HCT116 (cell line): ENCODE data around the gene VEGFA. TPM values are rescaled to one million over a fixed set of nuclear protein-coding genes. Genes with fewer than 3 reads are reported as not detected.

Experiments used
- ATAC-seq: fragments of 200-7000 bp; cut with Tn5 transposase; 2 replicates; pipeline ENCODE4 v1.9.1; 2020; ENCODE audit warnings: mild to moderate bottlenecking, moderate library complexity
- BruUV-seq: library from RNA; stranded (reverse); fragments of 400-500 nt; replicated peaks from 2 replicates; lab custom pipeline; 2021; lab: Mats Ljungman, UMichigan
- CTCF ChIA-PET: fragments of 300-600 bp; sonication (Branson Sonifier 250); formaldehyde crosslinking; loops from one replicate; lab custom pipeline; 2021; ENCODE audit warnings: antibody characterized with exemption; lab: Charles Lee
- POLR2A ChIA-PET: fragments of 300-600, 350-600 bp; sonication (Branson Sonifier 250); formaldehyde crosslinking; loops from one replicate; lab custom pipeline; 2021; ENCODE audit warnings: antibody characterized with exemption; lab: Charles Lee
- RAD21 ChIA-PET, 2 experiments: fragments of 300-600 bp; sonication (Branson Sonifier 250); formaldehyde crosslinking; loops; one replicate each; lab custom pipeline; 2023; ENCODE audit warnings: low total read pairs in 2 of 2; ENCODE audit not compliant: uncharacterized antibody in 2 of 2, unreplicated experiment in 2 of 2, low non-redundant PET in 1 of 2; lab: Charles Lee
- DNase-seq: peaks from one replicate; pipeline ENCODE4 v3.0.0-alpha.2; 2010; ENCODE audit warnings: low read depth, low spot score
- H2AFZ ChIP-seq: fragments of 200-600 bp; shearing (Covaris generic), sonication (generic); 2 replicates; pipeline ENCODE4 v1.6.1; 2017; ENCODE audit warnings: low read depth, mixed run types, mixed read lengths, antibody characterized with exemption, low read length; ENCODE audit not compliant: poor library complexity, severe bottlenecking
- H3K27ac ChIP-seq: 2 replicates; pipeline ENCODE4 v1.5.1; 2012; ENCODE audit warnings: low read depth, low read length
- H3K27me3 ChIP-seq: fragments of 200-600 bp; sonication (generic); 2 replicates; pipeline ENCODE4 v1.6.1; 2016; ENCODE audit warnings: mixed run types, low read length, mixed read lengths; ENCODE audit not compliant: insufficient read depth
- H3K36me3 ChIP-seq, 2 experiments: fragments of 200-500 bp in 1 of 2; fragments of 200-600 bp in 1 of 2; sonication (Bioruptor generic) in 1 of 2; sonication (generic) in 1 of 2; 2 replicates each; pipeline versions ENCODE4 v1.5.1 to v1.6.1; 2014 to 2016; ENCODE audit warnings: low read length in 2 of 2, inconsistent platforms in 1 of 2, mixed read lengths in 1 of 2, mixed run types in 1 of 2; ENCODE audit not compliant: insufficient read depth in 2 of 2, control insufficient read depth in 1 of 2
- H3K4me1 ChIP-seq, 2 experiments: fragments of 200-600 bp in 1 of 2; sonication (generic) in 1 of 2; 2 replicates each; pipeline versions ENCODE4 v1.5.1 to v1.6.1; 2012 to 2017; ENCODE audit warnings: low read length in 2 of 2, inconsistent platforms in 1 of 2, mild to moderate bottlenecking in 1 of 2, mixed read lengths in 1 of 2, mixed run types in 1 of 2, moderate library complexity in 1 of 2; ENCODE audit not compliant: insufficient read depth in 2 of 2, control insufficient read depth in 1 of 2
- H3K4me2 ChIP-seq: fragments of 200-600 bp; sonication (generic); 2 replicates; pipeline ENCODE4 v1.6.1; 2017; ENCODE audit warnings: mixed run types, low read length, mixed read lengths
- H3K4me3 ChIP-seq, 2 experiments: fragments of 200-600 bp in 1 of 2; sonication (generic) in 1 of 2; replicated peaks in 1 of 2; 2 replicates each; pipeline ENCODE4 v1.5.1; 2011 to 2016; ENCODE audit warnings: low read length in 2 of 2, control low read depth in 1 of 2, low read depth in 1 of 2, mild to moderate bottlenecking in 1 of 2, mixed read lengths in 1 of 2, mixed run types in 1 of 2
- H3K79me2 ChIP-seq: fragments of 200-600 bp; sonication (generic); 2 replicates; pipeline ENCODE4 v1.6.1; 2017; ENCODE audit warnings: mild to moderate bottlenecking, mixed run types, low read length, moderate library complexity, mixed read lengths; ENCODE audit not compliant: insufficient read depth
- H3K9ac ChIP-seq: fragments of 200-600 bp; sonication (generic); 2 replicates; pipeline ENCODE4 v1.6.1; 2016; ENCODE audit warnings: low read length, mixed read lengths
- H3K9me2 ChIP-seq: fragments of 200-600 bp; sonication (generic), shearing (Covaris generic); 2 replicates; pipeline ENCODE4 v1.6.1; 2017; ENCODE audit warnings: mixed run types, mild to moderate bottlenecking, moderate library complexity; ENCODE audit not compliant: insufficient read depth
- H3K9me3 ChIP-seq, 2 experiments: fragments of 200-500 bp in 1 of 2; fragments of 200-600 bp in 1 of 2; sonication (Bioruptor generic) in 1 of 2; sonication (generic) in 1 of 2; 2 replicates each; pipeline ENCODE4 v1.6.1; 2014 to 2017; ENCODE audit warnings: low read length in 2 of 2, mixed read lengths in 2 of 2, inconsistent platforms in 1 of 2, low read depth in 1 of 2, mild to moderate bottlenecking in 1 of 2, mixed run types in 1 of 2, moderate library complexity in 1 of 2; ENCODE audit not compliant: control insufficient read depth in 1 of 2, insufficient read depth in 1 of 2
- H4K20me1 ChIP-seq: fragments of 200-600 bp; sonication (generic), shearing (Covaris generic); 2 replicates; pipeline ENCODE4 v1.6.1; 2017; ENCODE audit warnings: mixed run types, mild to moderate bottlenecking, moderate library complexity; ENCODE audit not compliant: insufficient read depth
- CBX3 ChIP-seq: IDR thresholded peaks from 2 replicates; pipeline ENCODE4 v1.6.1; 2012; ENCODE audit warnings: low read depth
- EGR1 ChIP-seq: IDR thresholded peaks from 2 replicates; pipeline ENCODE4 v1.6.1; 2012; ENCODE audit warnings: low read depth
- EZH2 ChIP-seq: fragments of 200-600 bp; sonication (generic); IDR thresholded peaks from 2 replicates; pipeline ENCODE4 v1.6.1; 2017; ENCODE audit warnings: antibody characterized with exemption, mixed run types
- EZH2phosphoT487 ChIP-seq: fragments of 200-600 bp; IDR thresholded peaks from 2 replicates; pipeline ENCODE4 v1.6.1; 2018; ENCODE audit warnings: antibody characterized with exemption, borderline replicate concordance
- JUND ChIP-seq: IDR thresholded peaks from 2 replicates; pipeline ENCODE4 v1.6.1; 2012
- POLR2A ChIP-seq: IDR thresholded peaks from 2 replicates; pipeline ENCODE4 v1.7.0; 2011; ENCODE audit warnings: borderline replicate concordance; ENCODE audit not compliant: insufficient read depth, insufficient read length; ENCODE audit errors: extremely low read depth
- RAD21 ChIP-seq: IDR thresholded peaks from 2 replicates; pipeline ENCODE4 v1.6.1; 2012; ENCODE audit warnings: low read depth, mild to moderate bottlenecking
- SP1 ChIP-seq: IDR thresholded peaks from 2 replicates; pipeline ENCODE4 v1.6.1; 2012; ENCODE audit warnings: low read depth
- SRF ChIP-seq: IDR thresholded peaks from 2 replicates; pipeline ENCODE4 v1.6.1; 2012; ENCODE audit warnings: low read depth
- TCF7L2 ChIP-seq: IDR thresholded peaks from 2 replicates; pipeline ENCODE4 v1.7.0; 2011; ENCODE audit warnings: borderline replicate concordance, inconsistent platforms; ENCODE audit not compliant: insufficient read depth, insufficient read length; ENCODE audit errors: extremely low read depth
- YY1 ChIP-seq: IDR thresholded peaks from 2 replicates; pipeline ENCODE4 v1.6.1; 2011; ENCODE audit warnings: low read length, low read depth, moderate library complexity, mild to moderate bottlenecking; ENCODE audit not compliant: insufficient replicate concordance; ENCODE audit errors: extremely low read depth
- ZFX ChIP-seq: fragments of 450-650 bp; IDR thresholded peaks from 2 replicates; pipeline ENCODE4 v1.6.1; 2017
- ZNF274 ChIP-seq: fragments of 200-500 bp; sonication (Bioruptor generic); IDR thresholded peaks from 2 replicates; pipeline ENCODE4 v1.6.1; 2014; ENCODE audit warnings: mild to moderate bottlenecking, low read depth, low read length, inconsistent platforms
- intact Hi-C: fragments of 100-400 bp; cut with micrococcal nuclease; formaldehyde crosslinking; loops from 2 replicates; pipeline ENCODE4 v1.10.0; 2022
- total RNA-seq: library from RNA; stranded (reverse); gene quantifications from one replicate; pipeline ENCODE4 v1.2.1, GENCODE V29; 2021; ENCODE audit not compliant: unreplicated experiment
- TF ChIP-seq, protein P1 (sequence below), 3 experiments: fragments of 200-600 bp in 1 of 3; sonication (generic) in 1 of 3; IDR thresholded peaks in 2 of 3; conservative IDR thresholded peaks in 1 of 3; 2 replicates each; pipeline ENCODE4 v1.5.1; 2012 to 2017; ENCODE audit warnings: low read depth in 2 of 3, low read length in 2 of 3, antibody characterized with exemption in 1 of 3, borderline replicate concordance in 1 of 3, control low read depth in 1 of 3, mild to moderate bottlenecking in 1 of 3, mixed read lengths in 1 of 3, mixed run types in 1 of 3, moderate library complexity in 1 of 3; ENCODE audit not compliant: insufficient read depth in 1 of 3
- TF ChIP-seq, protein P2 (sequence below): IDR thresholded peaks from 2 replicates; pipeline ENCODE4 v1.6.1; 2012
- TF ChIP-seq, protein P3 (sequence below): IDR thresholded peaks from 2 replicates; pipeline ENCODE4 v1.6.1; 2012
- TF ChIP-seq, protein P4 (sequence below): IDR thresholded peaks from 2 replicates; pipeline ENCODE4 v1.6.1; 2012; ENCODE audit warnings: low read depth

The VEGFA gene
- total RNA-seq, 1 experiment from 2014 or later = 112 TPM

DNA sequence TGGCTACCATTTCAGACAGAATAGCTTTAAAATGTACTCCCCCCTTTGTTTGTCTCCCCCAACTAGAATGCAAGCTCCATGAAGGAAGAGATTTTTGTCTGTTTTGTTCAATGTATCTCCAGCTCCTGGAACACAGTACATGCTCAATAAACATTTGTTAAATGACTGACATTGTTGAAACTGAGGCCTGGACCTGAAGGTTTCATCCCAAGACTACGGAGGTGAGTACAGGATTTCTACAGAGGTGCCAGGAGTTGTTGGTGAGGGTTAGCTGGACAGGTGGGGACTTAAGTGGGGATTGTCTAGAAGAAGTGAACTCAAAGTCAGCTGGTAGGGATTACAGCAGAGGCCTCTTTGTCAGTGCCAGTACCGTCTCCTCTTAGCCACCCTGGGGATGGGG lies 19.4 kb downstream of the VEGFA start:
- intact Hi-C loops = no loop called here
- H3K9me2 ChIP-seq = no peaks in the 10 kb centered on the region
- H3K27ac ChIP-seq = no peak overlapping the region
- no peaks in the 10 kb centered on the region for H4K20me1 ChIP-seq
- no peaks in the 10 kb centered on the region for H3K27me3 ChIP-seq
- ChIA-PET CTCF (interaction anchor here (0.8 to 1.7 kb wide), 4 partner anchors 19 to 429 kb away, joined by 3 to 8 read pairs (median 3); partner anchors contain the start of gene VEGFA), POLR2A (interaction anchor here (1.4 to 1.5 kb wide), 2 partner anchors 15 to 19 kb away, joined by 4 to 6 read pairs; partner anchors contain the start of gene VEGFA), RAD21 (no interaction called here)
- no peak overlapping the region for H3K4me3 ChIP-seq
- no TSS peak for BruUV-seq
- DNase-seq = no peak
- H3K9ac ChIP-seq = no peak overlapping the region
- no peak overlapping the region for H2AFZ ChIP-seq
- H3K4me1 ChIP-seq = no peaks in the 10 kb centered on the region
- no peak for ATAC-seq
- H3K9me3 ChIP-seq = no peaks in the 10 kb centered on the region
- H3K36me3 ChIP-seq = peaks cover 0 to 17% of the 10 kb centered on the region in 2 experiments; a peak in 2 of 4 replicates
- H3K79me2 ChIP-seq = no peaks in the 10 kb centered on the region
- H3K4me2 ChIP-seq = no peak overlapping the region
- TF ChIP-seq ZFX = no peak
- TF ChIP-seq SRF = no peak
- TF ChIP-seq TCF7L2 = no peak
- TF ChIP-seq, protein P1, sequence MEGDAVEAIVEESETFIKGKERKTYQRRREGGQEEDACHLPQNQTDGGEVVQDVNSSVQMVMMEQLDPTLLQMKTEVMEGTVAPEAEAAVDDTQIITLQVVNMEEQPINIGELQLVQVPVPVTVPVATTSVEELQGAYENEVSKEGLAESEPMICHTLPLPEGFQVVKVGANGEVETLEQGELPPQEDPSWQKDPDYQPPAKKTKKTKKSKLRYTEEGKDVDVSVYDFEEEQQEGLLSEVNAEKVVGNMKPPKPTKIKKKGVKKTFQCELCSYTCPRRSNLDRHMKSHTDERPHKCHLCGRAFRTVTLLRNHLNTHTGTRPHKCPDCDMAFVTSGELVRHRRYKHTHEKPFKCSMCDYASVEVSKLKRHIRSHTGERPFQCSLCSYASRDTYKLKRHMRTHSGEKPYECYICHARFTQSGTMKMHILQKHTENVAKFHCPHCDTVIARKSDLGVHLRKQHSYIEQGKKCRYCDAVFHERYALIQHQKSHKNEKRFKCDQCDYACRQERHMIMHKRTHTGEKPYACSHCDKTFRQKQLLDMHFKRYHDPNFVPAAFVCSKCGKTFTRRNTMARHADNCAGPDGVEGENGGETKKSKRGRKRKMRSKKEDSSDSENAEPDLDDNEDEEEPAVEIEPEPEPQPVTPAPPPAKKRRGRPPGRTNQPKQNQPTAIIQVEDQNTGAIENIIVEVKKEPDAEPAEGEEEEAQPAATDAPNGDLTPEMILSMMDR (IDR thresholded peaks at IDR 0.05 in 2 of 3, conservative IDR thresholded peaks at IDR 0.05 in 1 of 3; ENCODE audit: borderline replicate concordance in 1 of 3, insufficient read depth in 1 of 3, low read depth in 2 of 3, low read length in 2 of 3) = no peak
- no peak for TF ChIP-seq SP1
- no peak for TF ChIP-seq EGR1
- no peak for TF ChIP-seq RAD21
- no peak for TF ChIP-seq YY1
- TF ChIP-seq EZH2phosphoT487 = no peak
- TF ChIP-seq, protein P2, sequence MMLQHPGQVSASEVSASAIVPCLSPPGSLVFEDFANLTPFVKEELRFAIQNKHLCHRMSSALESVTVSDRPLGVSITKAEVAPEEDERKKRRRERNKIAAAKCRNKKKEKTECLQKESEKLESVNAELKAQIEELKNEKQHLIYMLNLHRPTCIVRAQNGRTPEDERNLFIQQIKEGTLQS = no peak
- TF ChIP-seq, protein P3, sequence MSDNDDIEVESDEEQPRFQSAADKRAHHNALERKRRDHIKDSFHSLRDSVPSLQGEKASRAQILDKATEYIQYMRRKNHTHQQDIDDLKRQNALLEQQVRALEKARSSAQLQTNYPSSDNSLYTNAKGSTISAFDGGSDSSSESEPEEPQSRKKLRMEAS = no peak
- TF ChIP-seq CBX3 = no peak
- TF ChIP-seq ZNF274 = no peak
- TF ChIP-seq, protein P4, sequence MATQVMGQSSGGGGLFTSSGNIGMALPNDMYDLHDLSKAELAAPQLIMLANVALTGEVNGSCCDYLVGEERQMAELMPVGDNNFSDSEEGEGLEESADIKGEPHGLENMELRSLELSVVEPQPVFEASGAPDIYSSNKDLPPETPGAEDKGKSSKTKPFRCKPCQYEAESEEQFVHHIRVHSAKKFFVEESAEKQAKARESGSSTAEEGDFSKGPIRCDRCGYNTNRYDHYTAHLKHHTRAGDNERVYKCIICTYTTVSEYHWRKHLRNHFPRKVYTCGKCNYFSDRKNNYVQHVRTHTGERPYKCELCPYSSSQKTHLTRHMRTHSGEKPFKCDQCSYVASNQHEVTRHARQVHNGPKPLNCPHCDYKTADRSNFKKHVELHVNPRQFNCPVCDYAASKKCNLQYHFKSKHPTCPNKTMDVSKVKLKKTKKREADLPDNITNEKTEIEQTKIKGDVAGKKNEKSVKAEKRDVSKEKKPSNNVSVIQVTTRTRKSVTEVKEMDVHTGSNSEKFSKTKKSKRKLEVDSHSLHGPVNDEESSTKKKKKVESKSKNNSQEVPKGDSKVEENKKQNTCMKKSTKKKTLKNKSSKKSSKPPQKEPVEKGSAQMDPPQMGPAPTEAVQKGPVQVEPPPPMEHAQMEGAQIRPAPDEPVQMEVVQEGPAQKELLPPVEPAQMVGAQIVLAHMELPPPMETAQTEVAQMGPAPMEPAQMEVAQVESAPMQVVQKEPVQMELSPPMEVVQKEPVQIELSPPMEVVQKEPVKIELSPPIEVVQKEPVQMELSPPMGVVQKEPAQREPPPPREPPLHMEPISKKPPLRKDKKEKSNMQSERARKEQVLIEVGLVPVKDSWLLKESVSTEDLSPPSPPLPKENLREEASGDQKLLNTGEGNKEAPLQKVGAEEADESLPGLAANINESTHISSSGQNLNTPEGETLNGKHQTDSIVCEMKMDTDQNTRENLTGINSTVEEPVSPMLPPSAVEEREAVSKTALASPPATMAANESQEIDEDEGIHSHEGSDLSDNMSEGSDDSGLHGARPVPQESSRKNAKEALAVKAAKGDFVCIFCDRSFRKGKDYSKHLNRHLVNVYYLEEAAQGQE = no peak
- no peak for TF ChIP-seq EZH2
- no peak for TF ChIP-seq POLR2A
- TF ChIP-seq JUND = no peak
- TF ChIP-seq, all 23 proteins: peak for 0
